ENCODE data around the gene ERMARD.

ERMARD gene

GRCh38 chr6:169826697-169827096, 75.3 kb downstream of the ERMARD start:
- no peak for DNase-seq

- DNase-seq, result no peak
Observed at GRCh38 chr6:169827290-169827717, 75.9 kb downstream of the ERMARD start.

GRCh38 chr6:169828176-169828575, 76.8 kb downstream of the ERMARD start:
- DNase-seq, result no peak

GRCh38 chr6:169829786-169830185, 78.4 kb downstream of the ERMARD start:
- no peak for DNase-seq

- no peak for DNase-seq
Observed at GRCh38 chr6:169830876-169831275, 79.5 kb downstream of the ERMARD start.

All from activated effector memory CD4-positive, alpha-beta T cell treated with anti-CD3 and anti-CD28 coated beads, Interleukin-2, amount 50 U/mL, for 16 hours (primary cell).